HepG2 (cell line): Measurements from ENCODE around the gene CCDC150. TPM values are rescaled to one million over a fixed set of nuclear protein-coding genes. Genes with fewer than 3 reads are reported as not detected.

Experiments
- GATA4 ChIP-seq: sonication (generic); IDR thresholded peaks from 2 replicates; pipeline ENCODE4 v1.6.1; 2016; ENCODE audit warnings: antibody characterized with exemption, low read depth, borderline replicate concordance
- KDM3A ChIP-seq: IDR thresholded peaks from 2 replicates; pipeline ENCODE4 v1.6.1; 2018; ENCODE audit warnings: low read depth, missing compliant biosample characterization
- MEF2D ChIP-seq: sonication (generic); formaldehyde crosslinking; IDR thresholded peaks from 2 replicates; pipeline ENCODE4 v1.5.1; 2020; ENCODE audit warnings: mild to moderate bottlenecking, missing genetic modification reagents
- PBX3 ChIP-seq: sonication (generic); formaldehyde crosslinking; IDR thresholded peaks from 2 replicates; pipeline ENCODE4 v1.8.1; 2023; ENCODE audit warnings: missing genetic modification reagents, inconsistent platforms, borderline replicate concordance
- SP2 ChIP-seq: sonication (generic); formaldehyde crosslinking; IDR thresholded peaks from 2 replicates; pipeline ENCODE4 v1.5.1; 2020; ENCODE audit warnings: mild to moderate bottlenecking, missing genetic modification reagents
- TBL1XR1 ChIP-seq: fragments of 150-350 bp; IDR thresholded peaks from 2 replicates; pipeline ENCODE4 v1.6.1; 2014; ENCODE audit warnings: borderline replicate concordance, low read length; ENCODE audit not compliant: partially characterized antibody
- TOE1 ChIP-seq: sonication (generic); formaldehyde crosslinking; IDR thresholded peaks from 2 replicates; pipeline ENCODE4 v1.4.0; 2020; ENCODE audit warnings: mild to moderate bottlenecking, missing genetic modification reagents
- ZBTB46 ChIP-seq: sonication (generic); formaldehyde crosslinking; IDR thresholded peaks from 2 replicates; pipeline ENCODE4 v1.4.0; 2020; ENCODE audit warnings: mild to moderate bottlenecking, missing genetic modification reagents, borderline replicate concordance
- ZNF318 ChIP-seq: sonication (generic); formaldehyde crosslinking; IDR thresholded peaks from 2 replicates; pipeline ENCODE4 v1.4.0; 2020; ENCODE audit warnings: mild to moderate bottlenecking, missing genetic modification reagents
- ZNF550 ChIP-seq: sonication (generic); formaldehyde crosslinking; IDR thresholded peaks from 2 replicates; pipeline ENCODE4 v1.4.0; 2020; ENCODE audit warnings: mild to moderate bottlenecking, missing genetic modification reagents, borderline replicate concordance
- ZNF704 ChIP-seq: sonication (generic); formaldehyde crosslinking; IDR thresholded peaks from 2 replicates; pipeline ENCODE4 v1.8.1; 2023; ENCODE audit warnings: mild to moderate bottlenecking, inconsistent platforms, moderate library complexity, missing genetic modification reagents, borderline replicate concordance
- ZNF761 ChIP-seq: sonication (generic); formaldehyde crosslinking; conservative IDR thresholded peaks from 2 replicates; pipeline ENCODE4 v1.4.0; 2020; ENCODE audit warnings: mild to moderate bottlenecking, missing genetic modification reagents
- polyA plus RNA-seq, 8 experiments: library from polyadenylated mRNA; depleted of rRNA in 3 of 8; stranded (reverse) in 7 of 8; unstranded in 1 of 8; fragments of >200 nt; fragmentation: Illumina TruSeq in 4 of 8; extraction: Trizol in 4 of 8; gene quantifications; 2 replicates each; pipeline versions ENCODE4 v1.2.1 to v1.2.3, GENCODE V29; 2011 to 2016; ENCODE audit warnings: low read depth in 4 of 8, missing spikeins in 1 of 8, mixed read lengths in 1 of 8; ENCODE audit not compliant: insufficient read depth in 1 of 8
- total RNA-seq, 5 experiments: library from RNA; depleted of rRNA; stranded (reverse); fragments of >200 nt; fragmentation: Illumina TruSeq; extraction: Trizol; gene quantifications; 2 replicates each; pipeline ENCODE4 v1.2.3, GENCODE V29; 2016; ENCODE audit warnings: low read depth in 1 of 5

Gene CCDC150
- total and polyA plus RNA-seq, 2 of the 13 experiments (the other 11 are each of a cell fraction or from before 2014, with no cell fraction given): 14.9 to 32.6 TPM

- TF ChIP-seq ZNF318: no peak
- TF ChIP-seq GATA4: no peak
- 0 out of 2 replicates have a peak, but pooled peaks have one; percentile 48 for TF ChIP-seq ZBTB46 (CRISPR knock-in tag)
- TF ChIP-seq KDM3A (CRISPR knock-in tag): no peak
- TF ChIP-seq ZNF761 (CRISPR knock-in tag): no peak
- 0 out of 2 replicates have a peak, but pooled peaks have one; percentile 47 for TF ChIP-seq ZNF704 (CRISPR knock-in tag)
- no peak for TF ChIP-seq ZNF550
- TF ChIP-seq PBX3: no peak
- no peak for TF ChIP-seq MEF2D (CRISPR knock-in tag)
- TF ChIP-seq SP2 (CRISPR knock-in tag): no peak
- no peak for TF ChIP-seq TOE1 (CRISPR knock-in tag)
- TF ChIP-seq TBL1XR1: no peak
Observed at GRCh38 chr2:196592911-196593881, 46.3 kb upstream of the CCDC150 start, which contains the start of gene HECW2 (continued).
